Esophagus (tissue), 2 donors: Measurements from ENCODE around the gene RNASEH1. TPM values are rescaled to one million over a fixed set of nuclear protein-coding genes. Genes with fewer than 3 reads are reported as not detected.

Source experiments
- H3K27ac ChIP-seq, 2 donors: one replicate each; pipeline ENCODE4 v1.5.1; 2013; ENCODE audit warnings: low read depth in 2 of 2, mild to moderate bottlenecking in 2 of 2, inconsistent platforms in 1 of 2, low read length in 1 of 2, moderate library complexity in 1 of 2
- H3K27me3 ChIP-seq, 2 donors: one replicate each; pipeline ENCODE4 v1.6.1; 2013; ENCODE audit warnings: low read length in 2 of 2, control low read depth in 1 of 2, mild to moderate bottlenecking in 1 of 2; ENCODE audit not compliant: insufficient read depth in 2 of 2, control insufficient read depth in 1 of 2
- H3K36me3 ChIP-seq, 2 donors: one replicate each; pipeline ENCODE4 v1.6.1; 2013; ENCODE audit warnings: low read length in 1 of 2; ENCODE audit not compliant: control insufficient read depth in 2 of 2, insufficient read depth in 2 of 2
- H3K4me1 ChIP-seq, 2 donors: one replicate each; pipeline ENCODE4 v1.6.1; 2013; ENCODE audit warnings: low read length in 1 of 2; ENCODE audit not compliant: control insufficient read depth in 2 of 2, insufficient read depth in 2 of 2
- H3K4me3 ChIP-seq, 2 donors: one replicate each; pipeline ENCODE4 v1.5.1; 2013; ENCODE audit warnings: low read length in 2 of 2, mild to moderate bottlenecking in 2 of 2, low read depth in 1 of 2, moderate library complexity in 1 of 2
- H3K9me3 ChIP-seq, 2 donors: one replicate each; pipeline ENCODE4 v1.6.1; 2013; ENCODE audit warnings: mild to moderate bottlenecking in 2 of 2, low read depth in 1 of 2, low read length in 1 of 2, moderate library complexity in 1 of 2; ENCODE audit not compliant: control insufficient read depth in 2 of 2, insufficient read depth in 1 of 2
- WGBS, 2 donors: extraction: QIAGEN DNeasy Blood & Tissue Kit; methylation state at CpG; one replicate each; pipeline ENCODE4 v1.1.7; 2013; 5-methylcytosine and 5-hydroxymethylcytosine counted together
- polyA plus RNA-seq, 2 donors: library from polyadenylated mRNA; stranded (reverse); fragments of 200-250 nt; gene quantifications; one replicate each; pipeline ENCODE4 v1.2.3, GENCODE V29; 2013
- donor health status: healthy with polysubstance abuse.
- donor health status: Bipolar disorder and iron deficiency.

Gene RNASEH1
- polyA plus RNA-seq, 2 donors, result 5.7 to 10.1 TPM

GRCh38 chr2:3539836-3540235, 18.3 kb downstream of the RNASEH1 start:
- H3K9me3 ChIP-seq, result no peaks in the 10 kb centered on the region
- no peak overlapping the region for H3K4me3 ChIP-seq
- peaks cover 0 to 8% of the 10 kb centered on the region in 2 donors for H3K4me1 ChIP-seq
- 89 to 90% methylated on average over 9 of the region's 9 CpGs for WGBS, 2 donors
- peaks cover 0 to 18% of the 10 kb centered on the region in 2 donors for H3K36me3 ChIP-seq
- H3K27me3 ChIP-seq, result no peaks in the 10 kb centered on the region
- H3K27ac ChIP-seq, result no peak overlapping the region

GRCh38 chr2:3536682-3537632, 21.2 kb downstream of the RNASEH1 start:
- Histone ChIP-seq H3K27ac (peak overlapping the region; percentile 88 to 95), H3K9me3 (no peaks in the 10 kb centered on the region), H3K27me3 (no peaks in the 10 kb centered on the region), H3K4me1 (peaks cover 0 to 14% of the 10 kb centered on the region in 2 donors), H3K36me3 (peaks cover 0 to 10% of the 10 kb centered on the region in 2 donors), H3K4me3 (peak overlapping the region in 1 of 2 donors; percentile 33)
- 69 to 74% methylated on average over 16 of the region's 16 CpGs for whole genome bisulfite sequencing, 2 donors

GRCh38 chr2:3535794-3536681, 22.1 kb downstream of the RNASEH1 start:
- Histone ChIP-seq H3K9me3 (no peaks in the 10 kb centered on the region), H3K27me3 (no peaks in the 10 kb centered on the region), H3K36me3 (peaks cover 0 to 6% of the 10 kb centered on the region in 2 donors), H3K4me3 (peak overlapping the region; percentile 30 to 33), H3K27ac (peak overlapping the region; percentile 88 to 95), H3K4me1 (peaks cover 0 to 14% of the 10 kb centered on the region in 2 donors)
- WGBS, 2 donors, result 24 to 30% methylated on average over 24 of the region's 24 CpGs

GRCh38 chr2:3535467-3535793, 22.7 kb downstream of the RNASEH1 start:
- Histone ChIP-seq H3K9me3 (no peaks in the 10 kb centered on the region), H3K27me3 (no peaks in the 10 kb centered on the region), H3K4me3 (no peak overlapping the region), H3K27ac (peak overlapping the region; percentile 87 to 89), H3K36me3 (peaks cover 0 to 6% of the 10 kb centered on the region in 2 donors), H3K4me1 (peaks cover 0 to 14% of the 10 kb centered on the region in 2 donors)
- 52 to 60% methylated on average over 5 of the region's 5 CpGs for WGBS, 2 donors

GRCh38 chr2:3534251-3534814, 23.8 kb downstream of the RNASEH1 start:
- H3K4me1 ChIP-seq, result peaks cover 0 to 14% of the 10 kb centered on the region in 2 donors
- WGBS, 2 donors, result 96% methylated on average over 24 of the region's 24 CpGs
- H3K27me3 ChIP-seq, result no peaks in the 10 kb centered on the region
- no peak overlapping the region for H3K4me3 ChIP-seq
- peaks cover 0 to under 1% of the 10 kb centered on the region in 2 donors for H3K36me3 ChIP-seq
- no peaks in the 10 kb centered on the region for H3K9me3 ChIP-seq
- H3K27ac ChIP-seq, result no peak overlapping the region

- no peaks in the 10 kb centered on the region for H3K27me3 ChIP-seq
- H3K27ac ChIP-seq, result peak overlapping the region in 1 of 2 donors; percentile 1
- no peaks in the 10 kb centered on the region for H3K36me3 ChIP-seq
- 88% methylated on average over 6 of the region's 6 CpGs for WGBS, 2 donors
- H3K4me3 ChIP-seq, result no peak overlapping the region
- H3K9me3 ChIP-seq, result no peaks in the 10 kb centered on the region
- peaks cover 0 to 14% of the 10 kb centered on the region in 2 donors for H3K4me1 ChIP-seq
These were observed 24.3 kb downstream of the RNASEH1 start for GRCh38 chr2:3533836-3534235.

GRCh38 chr2:3532941-3533340, 25.2 kb downstream of the RNASEH1 start:
- WGBS, 2 donors, result 59 to 63% methylated on average over 12 of the region's 12 CpGs

GRCh38 chr2:3529316-3530025, 28.7 kb downstream of the RNASEH1 start:
- no peak overlapping the region for H3K4me3 ChIP-seq
- no peaks in the 10 kb centered on the region for H3K9me3 ChIP-seq
- no peaks in the 10 kb centered on the region for H3K27me3 ChIP-seq
- WGBS, 2 donors, result 96 to 97% methylated on average over 24 of the region's 24 CpGs
- peaks cover 3 to 6% of the 10 kb centered on the region in 2 donors for H3K4me1 ChIP-seq
- peaks cover 0 to 3% of the 10 kb centered on the region in 2 donors for H3K36me3 ChIP-seq
- no peak overlapping the region for H3K27ac ChIP-seq

More at GRCh38 chr2:3532941-3533340, 25.2 kb downstream of the RNASEH1 start:
- H3K27me3 ChIP-seq, result no peaks in the 10 kb centered on the region
- H3K9me3 ChIP-seq, result no peaks in the 10 kb centered on the region
- H3K27ac ChIP-seq, result no peak overlapping the region
- H3K4me1 ChIP-seq, result peaks cover 3 to 14% of the 10 kb centered on the region in 2 donors
- H3K4me3 ChIP-seq, result no peak overlapping the region
- no peaks in the 10 kb centered on the region for H3K36me3 ChIP-seq
